HEK293 (cell line): ENCODE results near the gene MYLK2.

ENCODE experiments used
- GFI1B ChIP-seq: fragments of 450-650 bp; formaldehyde crosslinking; IDR thresholded peaks from 2 replicates; pipeline ENCODE4 v1.5.1; 2016; ENCODE audit warnings: missing biosample characterization, missing genetic modification characterization
- PRDM6 ChIP-seq: fragments of 450-650 bp; formaldehyde crosslinking; IDR thresholded peaks from 2 replicates; pipeline ENCODE4 v1.5.1; 2017; ENCODE audit warnings: missing biosample characterization, missing genetic modification characterization
- REST ChIP-seq: fragments of 450-650 bp; formaldehyde crosslinking; IDR thresholded peaks from 2 replicates; pipeline ENCODE4 v1.5.1; 2016; ENCODE audit warnings: missing biosample characterization, missing genetic modification characterization
- YY1 ChIP-seq: fragments of 450-650 bp; formaldehyde crosslinking; IDR thresholded peaks from 2 replicates; pipeline ENCODE4 v1.5.1; 2018; ENCODE audit warnings: missing biosample characterization, missing genetic modification characterization
- ZNF473 ChIP-seq: fragments of 450-650 bp; formaldehyde crosslinking; IDR thresholded peaks from 2 replicates; pipeline ENCODE4 v1.5.1; 2017; ENCODE audit warnings: missing biosample characterization, missing genetic modification characterization
- ZNF660 ChIP-seq: fragments of 450-650 bp; IDR thresholded peaks from 2 replicates; pipeline ENCODE4 v1.5.1; 2018; ENCODE audit warnings: missing biosample characterization, mild to moderate bottlenecking, missing genetic modification characterization
- ZNF837 ChIP-seq: fragments of 450-650 bp; formaldehyde crosslinking; IDR thresholded peaks from 2 replicates; pipeline ENCODE4 v1.5.1; 2016; ENCODE audit warnings: missing biosample characterization, missing genetic modification characterization
- ZXDB ChIP-seq: fragments of 450-650 bp; formaldehyde crosslinking; IDR thresholded peaks from 2 replicates; pipeline ENCODE4 v1.5.1; 2016; ENCODE audit warnings: missing biosample characterization, missing genetic modification characterization
- TF ChIP-seq, protein P1 (sequence below): fragments of 450-650 bp; formaldehyde crosslinking; conservative IDR thresholded peaks from 2 replicates; pipeline ENCODE4 v1.5.1; 2016; ENCODE audit warnings: low read depth, missing biosample characterization, missing genetic modification characterization
- TF ChIP-seq, protein P2 (sequence below): fragments of 450-650 bp; formaldehyde crosslinking; IDR thresholded peaks from 2 replicates; pipeline ENCODE4 v1.5.1; 2016; ENCODE audit warnings: missing biosample characterization, missing genetic modification characterization

GRCh38 chr20:31870726-31871617 lies 51.8 kb downstream of the MYLK2 start:
- TF ChIP-seq REST (no peak), ZXDB (tag by site-specific recombination) (no peak), ZNF473 (tag by site-specific recombination) (no peak), YY1 (tag by site-specific recombination) (no peak), GFI1B (tag by site-specific recombination) (no peak), ZNF660 (tag by site-specific recombination) (no peak), ZNF837 (tag by site-specific recombination) (no peak), PRDM6 (no peak)
- TF ChIP-seq, protein P1, sequence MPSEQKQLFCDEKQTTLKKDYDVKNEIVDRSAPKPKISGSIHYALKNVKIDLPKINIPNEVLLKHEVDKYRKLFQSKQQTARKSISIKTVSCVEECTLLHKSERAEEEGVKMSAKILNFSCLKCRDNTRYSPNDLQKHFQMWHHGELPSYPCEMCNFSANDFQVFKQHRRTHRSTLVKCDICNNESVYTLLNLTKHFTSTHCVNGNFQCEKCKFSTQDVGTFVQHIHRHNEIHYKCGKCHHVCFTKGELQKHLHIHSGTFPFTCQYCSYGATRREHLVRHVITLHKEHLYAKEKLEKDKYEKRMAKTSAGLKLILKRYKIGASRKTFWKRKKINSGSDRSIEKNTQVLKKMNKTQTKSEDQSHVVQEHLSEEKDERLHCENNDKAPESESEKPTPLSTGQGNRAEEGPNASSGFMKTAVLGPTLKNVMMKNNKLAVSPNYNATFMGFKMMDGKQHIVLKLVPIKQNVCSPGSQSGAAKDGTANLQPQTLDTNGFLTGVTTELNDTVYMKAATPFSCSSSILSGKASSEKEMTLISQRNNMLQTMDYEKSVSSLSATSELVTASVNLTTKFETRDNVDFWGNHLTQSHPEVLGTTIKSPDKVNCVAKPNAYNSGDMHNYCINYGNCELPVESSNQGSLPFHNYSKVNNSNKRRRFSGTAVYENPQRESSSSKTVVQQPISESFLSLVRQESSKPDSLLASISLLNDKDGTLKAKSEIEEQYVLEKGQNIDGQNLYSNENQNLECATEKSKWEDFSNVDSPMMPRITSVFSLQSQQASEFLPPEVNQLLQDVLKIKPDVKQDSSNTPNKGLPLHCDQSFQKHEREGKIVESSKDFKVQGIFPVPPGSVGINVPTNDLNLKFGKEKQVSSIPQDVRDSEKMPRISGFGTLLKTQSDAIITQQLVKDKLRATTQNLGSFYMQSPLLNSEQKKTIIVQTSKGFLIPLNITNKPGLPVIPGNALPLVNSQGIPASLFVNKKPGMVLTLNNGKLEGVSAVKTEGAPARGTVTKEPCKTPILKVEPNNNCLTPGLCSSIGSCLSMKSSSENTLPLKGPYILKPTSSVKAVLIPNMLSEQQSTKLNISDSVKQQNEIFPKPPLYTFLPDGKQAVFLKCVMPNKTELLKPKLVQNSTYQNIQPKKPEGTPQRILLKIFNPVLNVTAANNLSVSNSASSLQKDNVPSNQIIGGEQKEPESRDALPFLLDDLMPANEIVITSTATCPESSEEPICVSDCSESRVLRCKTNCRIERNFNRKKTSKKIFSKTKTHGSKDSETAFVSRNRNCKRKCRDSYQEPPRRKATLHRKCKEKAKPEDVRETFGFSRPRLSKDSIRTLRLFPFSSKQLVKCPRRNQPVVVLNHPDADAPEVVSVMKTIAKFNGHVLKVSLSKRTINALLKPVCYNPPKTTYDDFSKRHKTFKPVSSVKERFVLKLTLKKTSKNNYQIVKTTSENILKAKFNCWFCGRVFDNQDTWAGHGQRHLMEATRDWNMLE: no peak
- TF ChIP-seq, protein P2, sequence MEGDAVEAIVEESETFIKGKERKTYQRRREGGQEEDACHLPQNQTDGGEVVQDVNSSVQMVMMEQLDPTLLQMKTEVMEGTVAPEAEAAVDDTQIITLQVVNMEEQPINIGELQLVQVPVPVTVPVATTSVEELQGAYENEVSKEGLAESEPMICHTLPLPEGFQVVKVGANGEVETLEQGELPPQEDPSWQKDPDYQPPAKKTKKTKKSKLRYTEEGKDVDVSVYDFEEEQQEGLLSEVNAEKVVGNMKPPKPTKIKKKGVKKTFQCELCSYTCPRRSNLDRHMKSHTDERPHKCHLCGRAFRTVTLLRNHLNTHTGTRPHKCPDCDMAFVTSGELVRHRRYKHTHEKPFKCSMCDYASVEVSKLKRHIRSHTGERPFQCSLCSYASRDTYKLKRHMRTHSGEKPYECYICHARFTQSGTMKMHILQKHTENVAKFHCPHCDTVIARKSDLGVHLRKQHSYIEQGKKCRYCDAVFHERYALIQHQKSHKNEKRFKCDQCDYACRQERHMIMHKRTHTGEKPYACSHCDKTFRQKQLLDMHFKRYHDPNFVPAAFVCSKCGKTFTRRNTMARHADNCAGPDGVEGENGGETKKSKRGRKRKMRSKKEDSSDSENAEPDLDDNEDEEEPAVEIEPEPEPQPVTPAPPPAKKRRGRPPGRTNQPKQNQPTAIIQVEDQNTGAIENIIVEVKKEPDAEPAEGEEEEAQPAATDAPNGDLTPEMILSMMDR (tag by site-specific recombination): no peak
